ENCODE data around the gene GNPTAB.

GNPTAB gene

DNA sequence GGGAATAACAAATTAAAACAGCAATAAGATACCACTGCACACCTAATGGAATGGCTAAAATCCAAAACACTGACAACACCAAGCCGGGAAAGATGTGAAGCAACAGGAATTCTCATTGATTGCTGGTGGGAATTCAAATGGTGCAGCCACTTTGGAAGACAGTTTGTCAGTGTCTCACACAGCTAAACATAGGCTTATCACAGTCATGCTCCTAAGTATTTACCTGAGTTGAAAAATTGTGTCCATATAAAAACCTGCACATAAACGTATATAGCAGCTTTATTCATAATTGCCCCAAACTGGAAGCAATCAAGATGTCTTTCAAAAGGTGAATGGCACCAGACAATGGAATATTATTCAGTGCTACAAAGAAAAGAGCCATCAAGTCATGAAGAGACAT, 21.6 kb downstream of the GNPTAB start:
- no peaks in the 10 kb centered on the region for H3K9me3 Mint-ChIP-seq
- peaks cover 25 to 49% of the 10 kb centered on the region in 2 donors for H3K4me1 Mint-ChIP-seq (ENCODE audit: low read depth in 2 of 2)
- no peaks in the 10 kb centered on the region for H3K27me3 Mint-ChIP-seq
- no peak for DNase-seq
- H3K4me3 Mint-ChIP-seq = no peak overlapping the region
- H3K36me3 Mint-ChIP-seq (ENCODE audit: insufficient read depth) = peaks cover 5% of the 10 kb centered on the region
- ATAC-seq (replicated peaks) = no peak
- peak overlapping the region in 1 of 2 donors; percentile 48 for H3K27ac Mint-ChIP-seq

DNA sequence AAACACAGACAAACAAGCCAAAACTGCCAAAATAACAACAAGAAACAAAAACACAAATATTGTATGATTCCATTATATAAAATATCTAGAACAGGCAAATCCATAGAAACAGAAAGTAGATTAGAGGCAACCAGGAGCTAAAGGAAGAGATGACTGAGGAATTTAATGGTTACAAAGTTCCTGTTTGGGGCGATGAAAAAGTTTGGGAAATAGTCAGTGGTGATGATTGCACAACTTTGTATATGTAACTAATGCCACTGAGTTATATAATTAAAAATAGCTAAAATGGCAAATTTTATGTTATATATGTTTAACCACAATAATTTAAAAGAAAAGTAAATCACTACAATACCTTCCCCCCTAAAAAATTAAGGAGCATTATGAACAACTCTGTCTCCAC, 24.5 kb downstream of the GNPTAB start:
- Mint-ChIP-seq H3K4me3 (no peak overlapping the region), H3K27me3 (no peaks in the 10 kb centered on the region), H3K9me3 (no peaks in the 10 kb centered on the region), H3K27ac (peak overlapping the region in 1 of 2 donors; percentile 26), H3K36me3 (ENCODE audit: insufficient read depth) (peaks cover 5% of the 10 kb centered on the region), H3K4me1 (ENCODE audit: low read depth in 2 of 2) (peaks cover 24 to 49% of the 10 kb centered on the region in 2 donors)
- ATAC-seq (replicated peaks) = no peak
- no peak for DNase-seq

DNA sequence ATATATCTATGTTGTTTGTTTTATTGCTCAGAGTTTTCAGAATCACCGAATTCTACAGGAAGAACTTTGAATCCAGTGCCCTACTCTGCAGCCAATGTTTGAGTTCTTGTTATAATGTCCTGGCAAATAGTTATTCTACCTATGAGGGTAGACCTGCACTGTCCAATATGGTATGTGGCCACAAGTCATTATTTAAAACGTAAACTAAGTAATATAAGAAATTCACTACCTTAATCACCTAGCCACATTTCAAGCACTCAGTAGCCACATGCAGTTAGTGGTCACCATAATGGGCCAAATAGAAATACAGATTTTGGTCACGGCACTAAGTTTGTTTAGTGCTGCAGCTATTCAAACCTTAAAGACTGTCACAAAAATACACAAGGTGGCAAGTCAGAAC, 26.4 kb downstream of the GNPTAB start:
- H3K27me3 Mint-ChIP-seq = no peaks in the 10 kb centered on the region
- peaks cover 7% of the 10 kb centered on the region for H3K36me3 Mint-ChIP-seq (ENCODE audit: insufficient read depth)
- DNase-seq (no peak), ATAC-seq (replicated peaks) (peak; percentile 7)
- no peaks in the 10 kb centered on the region for H3K9me3 Mint-ChIP-seq
- H3K27ac Mint-ChIP-seq = no peak overlapping the region
- H3K4me3 Mint-ChIP-seq = no peak overlapping the region
- peaks cover 19 to 37% of the 10 kb centered on the region in 2 donors for H3K4me1 Mint-ChIP-seq (ENCODE audit: low read depth in 2 of 2)

DNA sequence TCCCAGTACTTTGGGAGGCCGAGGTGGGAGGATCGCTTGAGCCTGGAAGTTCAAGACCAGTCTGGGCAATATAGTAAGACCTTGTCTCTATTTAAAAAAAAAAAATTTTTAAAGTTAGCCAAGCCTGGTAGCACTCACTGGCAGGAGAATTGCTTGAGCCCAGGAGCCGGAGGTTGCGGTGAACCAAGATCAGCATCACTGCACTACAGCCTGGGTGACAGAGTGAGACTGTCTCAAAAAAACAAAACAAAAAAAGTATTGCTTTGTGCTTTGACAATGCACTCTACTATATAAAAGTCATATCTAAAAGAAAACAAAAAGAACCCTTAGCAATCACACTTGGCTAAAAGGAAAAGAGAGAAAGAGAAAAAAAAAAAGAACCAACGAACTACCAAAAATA, 26.8 kb downstream of the GNPTAB start:
- DNase-seq (no peak), ATAC-seq (replicated peaks) (peak; percentile 85)
- peak overlapping the region in 1 of 2 donors; percentile 17 for H3K27ac Mint-ChIP-seq
- no peaks in the 10 kb centered on the region for H3K9me3 Mint-ChIP-seq
- no peak overlapping the region for H3K4me3 Mint-ChIP-seq
- H3K27me3 Mint-ChIP-seq = no peaks in the 10 kb centered on the region
- H3K4me1 Mint-ChIP-seq (ENCODE audit: low read depth in 2 of 2) = peaks cover 16 to 37% of the 10 kb centered on the region in 2 donors
- peaks cover 7% of the 10 kb centered on the region for H3K36me3 Mint-ChIP-seq (ENCODE audit: insufficient read depth)

DNA sequence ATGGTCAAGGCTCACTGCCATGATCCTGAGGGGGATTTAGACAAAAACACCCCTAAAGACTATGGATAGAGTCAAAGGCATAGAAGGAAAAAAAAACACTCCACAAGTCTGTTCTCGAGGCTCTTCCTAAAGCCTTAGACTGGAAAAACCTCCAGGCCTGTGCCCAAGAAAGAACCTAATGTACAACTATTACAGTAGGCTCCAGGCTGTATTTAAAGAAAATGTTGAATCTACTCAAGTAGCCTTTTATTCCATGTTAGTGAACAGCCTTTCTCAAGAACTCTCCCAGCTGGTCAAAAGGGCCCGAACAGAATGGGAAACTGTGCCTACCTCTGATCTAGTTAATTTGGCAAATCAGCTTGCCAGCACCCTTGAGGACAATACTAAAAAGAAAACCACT, 28.3 kb downstream of the GNPTAB start:
- Mint-ChIP-seq H3K4me1 (ENCODE audit: low read depth in 2 of 2) (peaks cover 15 to 40% of the 10 kb centered on the region in 2 donors), H3K27ac (no peak overlapping the region), H3K27me3 (no peaks in the 10 kb centered on the region), H3K36me3 (ENCODE audit: insufficient read depth) (peaks cover 2% of the 10 kb centered on the region), H3K9me3 (no peaks in the 10 kb centered on the region), H3K4me3 (no peak overlapping the region)
- ATAC-seq (replicated peaks) = no peak
- no peak for DNase-seq

DNA sequence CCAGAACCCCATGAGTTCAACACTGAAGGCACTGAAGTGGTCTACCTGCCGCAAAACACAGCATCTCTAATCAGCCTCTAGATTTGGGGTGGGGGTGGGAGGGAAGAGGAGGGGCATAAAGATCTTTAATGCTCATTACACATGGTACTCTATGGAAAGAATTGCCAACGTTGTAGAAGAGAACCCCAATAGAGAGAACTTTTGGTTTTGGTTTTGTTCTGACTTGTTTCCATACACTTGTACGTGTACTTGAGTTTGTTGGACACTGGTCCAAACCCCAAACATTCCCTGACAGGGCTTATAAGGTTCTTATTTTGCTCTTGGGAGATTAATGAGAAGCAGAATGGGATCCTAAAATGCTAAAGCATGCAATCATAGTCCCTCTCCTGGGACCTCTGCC, 31.0 kb downstream of the GNPTAB start:
- no peak overlapping the region for H3K27ac Mint-ChIP-seq
- DNase-seq (no peak), ATAC-seq (replicated peaks) (peak; percentile 35)
- no peak overlapping the region for H3K4me3 Mint-ChIP-seq
- H3K4me1 Mint-ChIP-seq (ENCODE audit: low read depth in 2 of 2) = peaks cover 11 to 44% of the 10 kb centered on the region in 2 donors
- no peaks in the 10 kb centered on the region for H3K9me3 Mint-ChIP-seq
- H3K36me3 Mint-ChIP-seq (ENCODE audit: insufficient read depth) = peaks cover 7% of the 10 kb centered on the region
- H3K27me3 Mint-ChIP-seq = no peaks in the 10 kb centered on the region

DNA sequence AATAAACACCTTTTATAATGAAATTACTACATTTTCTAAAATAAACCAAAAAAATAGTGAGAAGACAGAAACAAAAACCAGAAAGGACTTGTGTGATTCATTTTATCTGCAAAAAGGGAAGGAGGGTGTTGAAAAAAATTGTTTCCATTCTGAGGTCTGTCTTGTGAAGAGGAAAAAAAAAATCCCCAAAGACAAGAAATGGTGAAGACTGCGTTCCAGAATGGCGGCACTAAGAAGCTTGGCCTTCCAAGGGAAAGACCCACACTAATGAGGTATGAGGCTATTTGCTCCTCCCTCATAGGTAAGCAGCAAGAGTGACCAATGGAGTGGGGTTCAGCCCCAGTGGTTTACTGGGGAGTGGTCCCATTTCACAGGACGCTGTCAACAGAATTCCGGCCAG, 35.0 kb downstream of the GNPTAB start:
- H3K9me3 Mint-ChIP-seq = no peaks in the 10 kb centered on the region
- ATAC-seq (replicated peaks) (peak; percentile 27), DNase-seq (no peak)
- no peaks in the 10 kb centered on the region for H3K27me3 Mint-ChIP-seq
- peaks cover 14 to 59% of the 10 kb centered on the region in 2 donors for H3K4me1 Mint-ChIP-seq (ENCODE audit: low read depth in 2 of 2)
- peak overlapping the region; percentile 70 to 75 for H3K27ac Mint-ChIP-seq
- H3K36me3 Mint-ChIP-seq (ENCODE audit: insufficient read depth) = peaks cover 11% of the 10 kb centered on the region
- H3K4me3 Mint-ChIP-seq = no peak overlapping the region

DNA sequence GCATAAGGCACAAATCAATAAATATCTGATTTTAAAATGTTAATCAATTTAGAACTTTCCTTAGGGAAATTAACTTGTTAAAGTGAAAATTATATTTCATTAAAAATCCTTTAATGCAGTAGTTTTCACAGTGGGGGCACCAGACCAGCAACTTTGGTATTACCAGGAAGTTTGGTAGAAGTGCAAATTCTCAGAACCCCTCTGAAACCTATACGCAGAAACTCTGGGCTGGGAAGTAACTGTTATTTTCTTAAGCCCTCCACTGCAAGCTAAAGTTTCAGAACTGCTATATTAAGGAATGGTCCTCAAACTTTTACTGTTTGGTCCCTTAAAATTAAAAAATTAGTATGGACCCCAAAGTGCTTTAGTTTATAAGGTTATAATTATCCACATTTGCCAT, 35.7 kb downstream of the GNPTAB start:
- Mint-ChIP-seq H3K27ac (no peak overlapping the region), H3K36me3 (ENCODE audit: insufficient read depth) (peaks cover 12% of the 10 kb centered on the region), H3K4me1 (ENCODE audit: low read depth in 2 of 2) (peaks cover 16 to 61% of the 10 kb centered on the region in 2 donors), H3K27me3 (no peaks in the 10 kb centered on the region), H3K4me3 (peak overlapping the region in 1 of 2 donors; percentile 28), H3K9me3 (no peaks in the 10 kb centered on the region)
- no peak for ATAC-seq (replicated peaks)
- DNase-seq = no peak

DNA sequence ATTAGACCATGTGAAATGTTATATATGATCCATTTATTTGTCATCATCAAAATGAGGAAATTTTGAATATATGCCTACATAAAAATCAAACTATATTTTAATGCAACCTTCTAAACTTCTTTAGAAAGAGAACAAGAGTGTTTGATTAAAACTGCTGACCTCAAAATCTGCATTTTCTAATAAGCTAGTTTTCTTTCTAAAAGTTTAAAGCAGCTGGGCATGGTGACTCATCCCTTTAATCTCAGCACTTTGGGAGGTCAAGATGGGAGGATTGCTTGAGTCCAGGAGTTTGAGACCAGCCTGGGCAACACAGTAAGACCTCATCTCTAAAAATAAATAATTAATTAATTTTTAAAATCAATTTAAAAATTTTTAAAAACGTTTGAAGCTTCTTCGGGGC, 36.2 kb downstream of the GNPTAB start:
- Mint-ChIP-seq H3K27ac (no peak overlapping the region), H3K9me3 (no peaks in the 10 kb centered on the region), H3K4me3 (peak overlapping the region in 1 of 2 donors; percentile 28), H3K36me3 (ENCODE audit: insufficient read depth) (peaks cover 13% of the 10 kb centered on the region), H3K4me1 (ENCODE audit: low read depth in 2 of 2) (peaks cover 16 to 65% of the 10 kb centered on the region in 2 donors), H3K27me3 (no peaks in the 10 kb centered on the region)
- ATAC-seq (replicated peaks) = no peak
- no peak for DNase-seq

DNA sequence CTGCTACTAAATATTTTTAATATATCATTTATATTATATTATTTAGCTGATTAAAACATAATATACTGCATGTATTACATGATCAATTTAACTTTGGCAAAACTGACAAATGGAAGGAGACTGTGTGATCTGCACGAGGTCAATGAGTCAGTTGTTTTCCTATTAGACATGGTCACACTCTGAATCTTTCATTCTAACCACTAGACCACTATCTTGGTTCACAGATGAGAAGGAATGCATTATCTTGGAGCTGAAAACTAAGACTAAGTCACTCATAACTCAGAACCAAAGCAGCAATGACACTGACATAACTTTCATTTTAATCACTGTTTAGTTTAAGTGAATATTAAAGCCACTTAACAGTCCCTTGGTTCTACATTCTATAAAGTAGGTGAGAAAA, 37.4 kb downstream of the GNPTAB start:
- H3K4me1 Mint-ChIP-seq (ENCODE audit: low read depth in 2 of 2) = peaks cover 16 to 57% of the 10 kb centered on the region in 2 donors
- H3K27ac Mint-ChIP-seq = peak overlapping the region in 1 of 2 donors; percentile 25
- peak; percentile 62 for ATAC-seq (replicated peaks)
- no peaks in the 10 kb centered on the region for H3K27me3 Mint-ChIP-seq
- H3K4me3 Mint-ChIP-seq = no peak overlapping the region
- H3K9me3 Mint-ChIP-seq = no peaks in the 10 kb centered on the region
- DNase-seq = no peak
- H3K36me3 Mint-ChIP-seq (ENCODE audit: insufficient read depth) = peaks cover 21% of the 10 kb centered on the region

DNA sequence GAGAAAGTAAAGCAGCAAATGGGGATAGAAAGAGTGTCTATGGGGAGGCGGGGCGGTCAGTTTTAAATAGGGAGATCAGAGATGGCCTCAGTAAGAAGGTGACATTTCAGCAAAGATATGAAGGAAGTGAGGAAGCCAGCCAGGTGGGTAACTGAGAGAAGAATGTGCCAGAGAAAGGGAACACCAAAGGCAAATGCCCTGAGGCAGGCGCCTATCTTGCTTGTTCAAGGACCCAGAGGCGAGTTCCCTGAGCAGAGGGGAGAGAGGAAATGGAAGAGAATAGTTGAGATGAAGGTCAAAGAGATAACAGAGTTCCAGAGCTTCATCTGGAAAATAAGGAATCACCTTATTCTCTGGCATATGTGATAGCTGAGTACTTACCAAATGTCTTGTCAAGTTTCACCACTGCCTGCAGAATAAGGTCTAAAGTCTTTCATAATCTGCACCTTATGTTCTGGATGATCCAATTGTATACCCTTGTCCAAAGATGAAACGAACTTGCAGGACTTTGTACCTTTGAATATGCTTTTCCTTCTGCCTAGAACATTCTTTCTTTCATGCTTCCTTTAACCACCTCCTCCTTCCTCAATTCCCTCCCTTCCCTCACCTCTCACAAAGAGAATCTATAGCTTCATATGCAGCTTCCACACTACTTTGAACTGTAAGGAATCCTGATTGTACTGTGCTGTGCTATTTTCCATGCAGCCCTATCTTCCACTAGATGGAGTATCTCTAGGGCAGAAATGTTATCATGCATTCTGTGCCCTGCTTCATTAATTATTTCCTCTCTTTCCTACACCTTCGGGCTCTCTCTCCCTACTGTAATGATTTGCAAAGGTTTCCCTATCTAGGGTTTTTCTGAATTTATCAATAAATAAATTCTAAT, 38.5 kb downstream of the GNPTAB start:
- H3K27ac Mint-ChIP-seq = peak overlapping the region; percentile 4 to 25
- ATAC-seq (replicated peaks) = peak; percentile 45

DNA sequence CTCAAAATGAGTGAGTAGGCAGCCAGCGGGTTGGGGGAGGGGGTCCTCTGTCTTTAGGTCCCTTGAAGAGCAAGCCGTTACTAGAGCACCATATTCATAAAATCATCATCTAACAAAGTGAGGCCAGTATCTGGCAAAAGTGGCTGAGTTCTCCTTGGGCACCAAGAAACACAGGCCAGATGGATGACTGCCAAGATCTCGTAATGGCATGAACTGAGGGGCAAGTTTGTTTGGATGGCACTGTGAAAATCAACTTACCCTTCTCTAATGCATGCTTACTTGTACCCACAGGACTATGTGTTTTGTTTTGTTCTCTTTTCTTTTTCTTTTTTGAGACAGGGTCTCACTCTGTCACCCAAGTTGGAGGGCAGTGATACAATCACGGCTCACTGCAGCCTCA, 41.6 kb downstream of the GNPTAB start:
- H3K4me3 Mint-ChIP-seq = no peak overlapping the region
- DNase-seq (no peak), ATAC-seq (replicated peaks) (no peak)
- H3K27ac Mint-ChIP-seq = peak overlapping the region in 1 of 2 donors; percentile 64
- H3K36me3 Mint-ChIP-seq (ENCODE audit: insufficient read depth) = peaks cover 35% of the 10 kb centered on the region
- no peaks in the 10 kb centered on the region for H3K9me3 Mint-ChIP-seq
- H3K4me1 Mint-ChIP-seq (ENCODE audit: low read depth in 2 of 2) = peaks cover 8 to 30% of the 10 kb centered on the region in 2 donors
- H3K27me3 Mint-ChIP-seq = no peaks in the 10 kb centered on the region

More for the DNA sequence above, 38.5 kb downstream of the GNPTAB start:
- no peak overlapping the region for H3K4me3 Mint-ChIP-seq
- DNase-seq = no peak
- no peaks in the 10 kb centered on the region for H3K27me3 Mint-ChIP-seq
- H3K36me3 Mint-ChIP-seq (ENCODE audit: insufficient read depth) = peaks cover 28% of the 10 kb centered on the region
- no peaks in the 10 kb centered on the region for H3K9me3 Mint-ChIP-seq
- peaks cover 10 to 47% of the 10 kb centered on the region in 2 donors for H3K4me1 Mint-ChIP-seq (ENCODE audit: low read depth in 2 of 2)

DNA sequence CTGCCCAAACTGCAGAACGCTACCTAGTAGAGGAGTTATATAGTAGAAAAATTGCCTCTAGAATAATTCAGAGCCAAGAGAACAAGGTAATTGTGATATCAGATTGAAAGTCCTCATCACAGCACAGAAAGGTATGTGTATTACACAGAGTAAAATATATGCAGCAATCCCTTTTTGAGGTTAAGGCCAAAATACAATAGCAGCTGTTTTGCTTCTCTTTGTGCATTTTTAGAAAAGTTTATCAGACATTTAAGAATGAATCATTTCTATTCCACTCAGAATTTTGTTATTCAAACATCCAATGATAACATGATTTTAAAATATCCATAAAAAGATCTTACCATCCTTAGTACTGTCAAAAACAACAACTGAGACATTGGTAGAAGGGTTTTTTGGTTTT, 45.1 kb downstream of the GNPTAB start:
- H3K4me3 Mint-ChIP-seq = no peak overlapping the region
- no peaks in the 10 kb centered on the region for H3K27me3 Mint-ChIP-seq
- H3K27ac Mint-ChIP-seq = no peak overlapping the region
- ATAC-seq (replicated peaks) = no peak
- no peak for DNase-seq
- no peaks in the 10 kb centered on the region for H3K9me3 Mint-ChIP-seq
- peaks cover 9 to 18% of the 10 kb centered on the region in 2 donors for H3K4me1 Mint-ChIP-seq (ENCODE audit: low read depth in 2 of 2)
- H3K36me3 Mint-ChIP-seq (ENCODE audit: insufficient read depth) = peaks cover 43% of the 10 kb centered on the region

DNA sequence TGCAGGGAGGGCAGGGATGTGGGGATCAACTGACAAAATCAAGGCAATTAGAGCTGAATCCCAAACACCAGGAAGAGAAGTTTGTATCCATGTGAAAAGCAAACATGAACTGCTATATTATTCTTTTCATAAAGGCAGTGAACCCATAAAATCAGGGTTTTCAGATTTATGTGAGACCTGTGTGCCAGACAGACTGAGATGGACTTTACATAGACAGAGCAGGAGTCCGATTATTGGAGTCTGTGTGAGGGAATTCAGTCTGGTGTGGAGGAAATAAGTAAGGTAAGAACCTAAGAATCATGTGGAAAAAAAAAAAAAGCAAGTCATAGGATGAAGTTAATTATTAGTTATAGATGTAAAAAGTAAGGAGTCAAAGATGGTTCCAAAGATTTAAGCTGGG, 46.4 kb downstream of the GNPTAB start:
- Mint-ChIP-seq H3K27me3 (no peaks in the 10 kb centered on the region), H3K4me3 (no peak overlapping the region), H3K4me1 (ENCODE audit: low read depth in 2 of 2) (peaks cover 8 to 12% of the 10 kb centered on the region in 2 donors), H3K27ac (peak overlapping the region; percentile 6 to 63), H3K9me3 (no peaks in the 10 kb centered on the region), H3K36me3 (ENCODE audit: insufficient read depth) (peaks cover 41% of the 10 kb centered on the region)
- DNase-seq (no peak), ATAC-seq (replicated peaks) (no peak)

All from effector memory CD8-positive, alpha-beta T cell (primary cell).